H1 (cell line): ENCODE data around the gene SKAP1. TPM values are rescaled to one million over a fixed set of nuclear protein-coding genes. Genes with fewer than 3 reads are reported as not detected.

Experiments
- BCL11A ChIP-seq, 2 experiments: IDR thresholded peaks; one replicate each; pipeline ENCODE4 v1.6.1; 2011; ENCODE audit warnings: low read depth in 2 of 2, low read length in 2 of 2, mild to moderate bottlenecking in 2 of 2
- GTF2F1 ChIP-seq: IDR thresholded peaks from 2 replicates; pipeline ENCODE4 v1.6.1; 2012; ENCODE audit warnings: low read depth, low read length, improper control_type of control experiment, borderline replicate concordance
- KDM1A ChIP-seq: fragments of 200-600, 300-600 bp; sonication (generic); IDR thresholded peaks from 2 replicates; pipeline ENCODE4 v1.7.1; 2016; ENCODE audit warnings: mild to moderate bottlenecking, low read length, borderline replicate concordance
- POU5F1 ChIP-seq: IDR thresholded peaks from 2 replicates; pipeline ENCODE4 v1.6.1; 2011; ENCODE audit warnings: low read depth, mild to moderate bottlenecking, low read length, moderate library complexity
- SRF ChIP-seq: IDR thresholded peaks from 2 replicates; pipeline ENCODE4 v1.6.1; 2011; ENCODE audit warnings: mild to moderate bottlenecking, low read depth, low read length, moderate library complexity
- TAF7 ChIP-seq: optimal IDR thresholded peaks from 2 replicates; pipeline ENCODE3; 2011; ENCODE audit warnings: low read depth, mild to moderate bottlenecking, inconsistent platforms, low read length, moderate library complexity, borderline replicate concordance
- TBP ChIP-seq: IDR thresholded peaks from 2 replicates; pipeline ENCODE4 v1.6.1; 2011; ENCODE audit warnings: low read depth, low read length, improper control_type of control experiment
- ZNF274 ChIP-seq: IDR thresholded peaks from 2 replicates; pipeline ENCODE4 v1.7.0; 2012; ENCODE audit warnings: low read length, borderline replicate concordance; ENCODE audit errors: extremely low read depth
- polyA plus RNA-seq, 7 experiments: library from polyadenylated mRNA; depleted of rRNA in 3 of 7; stranded (reverse) in 5 of 7; unstranded in 2 of 7; fragments of >200 nt in 5 of 7; fragments of 200-250 nt in 2 of 7; gene quantifications; 1 replicate in 5 of 7; 2 replicates in 1 of 7; 4 replicates in 1 of 7; pipeline versions ENCODE4 v1.2.1 to v1.2.3, GENCODE V29; 2011 to 2013; ENCODE audit warnings: missing spikeins in 2 of 7, mixed read lengths in 2 of 7
- total RNA-seq: library from RNA; stranded (reverse); fragmentation: NEBNext Ultra II Directional; extraction: Animal tissue kit (Norgen Biotek cat#: 25700); gene quantifications from 2 replicates; pipeline ENCODE4 v1.2.1, GENCODE V29; 2021

Gene SKAP1
- total and polyA plus RNA-seq, 2 of the 8 experiments (the other 6 are each of a cell fraction or from before 2014, with no cell fraction given) = not detected

DNA sequence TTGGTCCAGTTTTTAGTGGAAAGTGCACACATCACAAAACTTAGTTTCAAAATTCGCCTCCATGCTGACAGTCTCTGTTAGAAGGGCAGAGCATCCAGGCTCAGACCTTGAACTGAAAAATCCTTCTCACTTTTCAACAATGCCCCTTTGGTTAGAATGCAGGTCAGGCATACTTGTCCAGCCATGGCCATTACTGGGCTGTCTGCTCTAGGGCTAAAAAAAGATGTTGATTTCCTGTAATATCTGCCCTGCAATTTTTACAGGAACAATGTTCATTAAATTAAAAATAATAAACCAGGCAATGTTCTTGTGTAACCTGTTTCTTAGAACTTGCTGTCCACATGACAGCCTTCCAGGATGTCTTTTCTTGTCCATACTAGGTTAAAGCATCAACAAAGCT, 200.1 kb downstream of the SKAP1 start (continued):
- TF ChIP-seq BCL11A (IDR thresholded peaks at IDR 0.05; ENCODE audit: low read depth in 2 of 2, low read length in 2 of 2) = no peak
- no peak for TF ChIP-seq TAF7
- TF ChIP-seq KDM1A = no peak
- no peak for TF ChIP-seq GTF2F1
- TF ChIP-seq ZNF274 = no peak
- no peak for TF ChIP-seq POU5F1
- TF ChIP-seq TBP = no peak
- no peak for TF ChIP-seq SRF
- TF ChIP-seq, all 59 proteins: peak for 0
